ENCODE measurements around the gene COL1A2.

COL1A2 gene

DNA sequence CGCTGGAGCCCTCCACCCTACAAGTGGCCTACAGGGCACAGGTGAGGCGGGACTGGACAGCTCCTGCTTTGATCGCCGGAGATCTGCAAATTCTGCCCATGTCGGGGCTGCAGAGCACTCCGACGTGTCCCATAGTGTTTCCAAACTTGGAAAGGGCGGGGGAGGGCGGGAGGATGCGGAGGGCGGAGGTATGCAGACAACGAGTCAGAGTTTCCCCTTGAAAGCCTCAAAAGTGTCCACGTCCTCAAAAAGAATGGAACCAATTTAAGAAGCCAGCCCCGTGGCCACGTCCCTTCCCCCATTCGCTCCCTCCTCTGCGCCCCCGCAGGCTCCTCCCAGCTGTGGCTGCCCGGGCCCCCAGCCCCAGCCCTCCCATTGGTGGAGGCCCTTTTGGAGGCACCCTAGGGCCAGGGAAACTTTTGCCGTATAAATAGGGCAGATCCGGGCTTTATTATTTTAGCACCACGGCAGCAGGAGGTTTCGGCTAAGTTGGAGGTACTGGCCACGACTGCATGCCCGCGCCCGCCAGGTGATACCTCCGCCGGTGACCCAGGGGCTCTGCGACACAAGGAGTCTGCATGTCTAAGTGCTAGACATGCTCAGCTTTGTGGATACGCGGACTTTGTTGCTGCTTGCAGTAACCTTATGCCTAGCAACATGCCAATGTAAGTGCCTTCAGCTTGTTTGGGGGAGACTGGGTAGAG, at the start of gene COL1A2:
TSS of gene COL1A2 (plus strand) at position 459 of the 704 bp plus-strand sequence. CDS start at position 596, 137 bp downstream.
- no peak for DNase-seq

DNA sequence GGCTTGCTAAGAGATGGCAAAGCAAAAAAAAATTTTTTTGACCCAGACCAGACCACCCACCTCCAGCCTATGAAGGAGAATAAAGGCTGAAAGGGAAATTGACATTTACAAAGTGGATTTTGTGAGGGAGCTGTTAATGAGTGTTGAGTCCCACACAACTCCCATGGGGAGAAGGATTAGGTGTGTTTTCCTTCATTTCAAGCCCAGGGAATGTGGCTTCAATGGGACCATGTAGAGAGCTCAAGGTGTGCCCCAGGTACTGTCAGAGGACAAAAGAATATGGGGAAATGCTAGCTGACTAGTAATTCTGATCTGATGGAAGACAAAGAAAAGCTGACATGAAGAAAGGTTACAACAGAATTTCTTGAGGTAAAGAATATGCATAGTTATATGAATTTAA, 48.8 kb upstream of the COL1A2 start:
- DNase-seq = no peak

DNA sequence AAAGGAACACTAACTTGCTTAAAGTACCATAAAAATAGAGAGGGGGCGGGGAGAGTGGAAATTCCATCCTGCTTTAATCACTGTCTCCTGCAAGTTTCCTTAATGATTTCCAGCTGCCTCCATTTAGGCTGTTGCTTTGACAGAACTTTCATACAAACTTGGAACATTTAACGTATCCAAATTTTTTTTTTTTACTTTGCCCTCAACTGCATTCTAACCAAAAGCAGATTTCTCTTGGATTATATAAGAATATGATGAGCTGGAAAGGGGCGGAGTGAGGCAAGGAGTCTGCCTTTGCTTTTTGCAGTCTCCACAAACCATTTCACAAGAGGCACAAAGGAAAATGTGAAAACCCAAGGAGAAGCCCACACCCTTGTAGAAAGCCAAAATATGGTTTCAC, 46.6 kb upstream of the COL1A2 start:
- no peak for DNase-seq

DNA sequence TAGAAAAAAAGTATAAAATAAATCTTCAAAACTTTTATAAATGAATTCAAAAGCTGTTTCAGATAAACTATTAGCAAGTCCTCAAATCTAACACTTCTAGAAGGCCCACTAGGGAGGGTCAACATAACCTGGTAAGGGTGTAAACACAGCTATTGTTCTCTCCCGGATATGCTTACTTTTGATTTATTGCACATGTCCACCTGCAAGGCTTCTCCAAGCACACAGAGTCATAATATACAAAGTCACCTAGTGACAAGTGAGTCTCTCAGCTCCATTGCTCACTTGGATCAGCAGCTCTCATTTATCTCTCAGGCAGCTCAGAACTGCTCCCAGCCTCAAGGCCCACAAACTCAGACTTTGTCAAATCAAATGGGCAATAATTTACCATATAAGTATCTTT, 44.0 kb upstream of the COL1A2 start:
- DNase-seq = no peak

DNA sequence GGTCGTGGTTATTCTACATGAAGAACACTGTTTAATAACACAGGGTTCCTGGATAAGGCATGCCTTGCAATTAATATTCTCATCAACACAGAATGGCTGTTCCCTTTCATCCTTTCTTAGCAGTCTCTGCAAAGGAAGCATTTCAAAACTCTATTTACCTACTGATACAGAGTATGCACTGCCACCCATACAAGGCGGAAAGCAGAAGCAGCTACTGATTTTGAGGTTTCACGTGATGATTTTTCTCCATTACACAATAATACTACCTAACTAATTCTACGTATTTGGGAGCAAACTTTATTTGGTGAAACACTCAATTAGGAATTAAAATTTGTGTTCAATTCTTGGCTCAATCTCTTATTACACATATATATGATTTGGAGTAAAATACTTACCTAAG, 43.0 kb upstream of the COL1A2 start:
- no peak for DNase-seq

DNA sequence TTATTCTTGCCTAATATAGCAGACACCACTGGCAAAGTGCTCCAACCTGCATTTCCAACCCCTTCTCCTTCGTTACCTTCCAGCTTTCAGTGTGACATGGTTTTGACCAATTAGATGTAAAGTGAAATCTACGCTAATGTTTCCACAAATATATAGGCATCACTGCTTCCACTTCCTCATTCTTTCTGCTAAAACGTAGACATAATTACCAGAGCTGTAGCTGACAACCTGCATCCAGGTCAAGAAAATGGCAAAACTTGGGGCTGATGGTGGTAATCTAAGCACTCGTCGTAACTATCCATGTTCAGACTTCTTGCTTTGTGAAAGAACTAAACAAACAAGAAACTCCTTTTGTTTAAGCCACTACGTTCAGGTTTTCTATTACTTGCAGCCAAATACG, 41.8 kb upstream of the COL1A2 start:
- DNase-seq = no peak

DNA sequence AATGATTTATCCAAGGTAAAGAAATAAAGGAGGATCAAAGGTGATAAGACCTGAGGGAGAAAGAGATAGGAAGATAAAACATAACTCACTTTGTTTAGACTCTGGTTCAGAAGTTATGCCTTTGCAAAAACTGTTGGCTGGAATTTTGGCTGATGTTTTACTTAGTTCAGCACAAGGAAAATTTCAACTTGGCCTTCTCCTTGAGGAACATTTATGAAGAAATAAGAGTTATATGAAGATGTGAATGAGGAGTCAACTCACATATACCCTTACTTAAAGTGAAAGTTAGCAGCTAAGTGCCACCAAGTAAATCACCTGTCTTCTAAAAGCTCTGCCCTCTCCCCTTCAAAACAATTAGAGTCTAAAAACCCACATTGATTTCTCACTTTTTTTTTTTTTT, 39.7 kb upstream of the COL1A2 start:
- no peak for DNase-seq

DNA sequence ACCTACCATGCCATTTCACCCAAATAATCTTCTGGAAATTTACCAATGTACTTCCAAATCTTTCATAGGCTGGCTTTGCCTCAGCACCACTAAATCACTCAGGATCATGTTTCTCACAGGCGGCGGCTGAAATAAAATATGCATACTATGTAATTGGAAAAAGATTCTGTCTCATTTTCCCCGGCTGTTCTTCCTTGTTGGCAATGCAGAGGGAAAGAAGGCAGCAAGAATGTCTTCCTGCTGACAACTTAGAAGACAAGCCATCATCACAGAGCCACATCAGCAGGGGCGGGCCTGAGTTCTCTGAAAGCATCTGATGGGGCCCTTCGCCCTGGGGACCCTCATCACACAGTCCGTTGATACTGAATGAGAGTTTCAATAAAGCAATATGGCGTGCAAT, 39.2 kb upstream of the COL1A2 start:
- DNase-seq = no peak

DNA sequence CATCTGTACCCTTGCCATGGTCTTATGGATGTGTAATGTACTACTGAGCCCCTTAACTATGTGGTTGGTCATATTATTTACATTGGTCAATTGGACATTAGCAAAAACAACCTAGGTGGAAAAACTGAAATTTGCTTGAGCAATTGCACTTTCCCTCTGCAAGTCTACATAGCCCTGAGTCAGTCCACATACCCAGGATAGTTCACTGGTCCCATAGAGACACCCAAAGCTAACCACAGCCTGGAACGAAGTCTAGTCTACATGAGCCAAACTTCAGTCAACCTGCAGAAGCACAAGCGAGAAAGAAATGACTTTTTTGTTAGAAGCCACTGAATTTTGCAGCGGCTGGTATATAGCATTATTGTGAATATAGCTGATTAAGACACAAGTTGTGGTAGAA, 37.6 kb upstream of the COL1A2 start:
- DNase-seq = no peak

DNA sequence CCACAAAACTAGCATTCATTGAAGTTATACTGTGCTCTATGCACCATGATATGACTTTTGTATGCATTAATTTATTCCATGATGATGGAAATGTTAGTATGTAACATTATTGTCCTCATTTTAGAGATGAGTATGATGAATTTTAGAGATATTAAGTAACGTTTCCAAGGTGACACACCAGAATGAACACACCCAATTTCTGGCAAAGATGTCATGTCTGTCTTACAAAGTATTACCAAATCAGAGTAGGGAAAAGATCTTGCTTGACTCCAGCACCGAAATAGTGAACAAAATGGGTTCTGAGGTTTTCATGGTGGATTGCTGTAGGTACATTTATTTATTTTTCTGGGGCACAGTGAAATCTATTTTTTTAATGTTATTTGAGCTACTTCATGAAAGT, 33.8 kb upstream of the COL1A2 start:
- DNase-seq = no peak

DNA sequence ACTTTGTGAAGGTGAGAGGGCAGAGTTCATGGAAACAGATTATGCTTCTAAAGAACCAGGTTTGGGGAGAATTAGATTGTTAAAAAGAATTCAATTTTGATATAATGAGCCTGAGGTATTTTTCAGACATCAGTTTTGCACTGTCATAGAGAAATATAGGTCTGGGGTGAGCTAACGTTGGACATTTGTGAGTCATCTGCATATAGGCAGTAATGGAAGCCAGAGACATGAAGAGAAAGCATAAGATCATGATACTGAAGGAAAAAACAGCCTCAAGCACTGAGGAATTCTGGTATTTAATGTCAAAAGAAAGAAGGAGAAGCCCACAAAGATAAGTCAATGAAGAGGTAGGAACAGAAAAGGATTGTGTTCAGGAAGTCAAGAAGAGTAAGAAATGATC, 32.4 kb upstream of the COL1A2 start:
- DNase-seq = no peak

DNA sequence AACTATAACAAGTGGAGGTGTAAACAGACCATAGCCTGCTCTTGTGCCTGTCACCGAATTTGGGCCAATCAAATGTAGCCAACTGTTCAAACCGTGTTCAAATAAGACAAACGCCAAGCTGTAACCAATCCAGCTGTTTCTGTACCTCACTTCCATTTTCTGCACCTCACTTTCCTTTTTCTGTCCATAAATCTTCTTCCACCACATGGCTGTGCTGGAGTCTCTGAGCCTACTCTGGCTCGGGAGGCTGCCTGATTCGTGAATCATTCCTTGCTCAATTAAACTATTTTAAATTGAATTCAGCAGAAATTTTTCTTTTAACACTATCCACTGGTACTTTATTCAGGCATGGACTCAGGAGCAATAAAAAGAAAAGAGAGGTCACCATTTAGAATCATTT, 29.9 kb upstream of the COL1A2 start:
- no peak for DNase-seq

DNA sequence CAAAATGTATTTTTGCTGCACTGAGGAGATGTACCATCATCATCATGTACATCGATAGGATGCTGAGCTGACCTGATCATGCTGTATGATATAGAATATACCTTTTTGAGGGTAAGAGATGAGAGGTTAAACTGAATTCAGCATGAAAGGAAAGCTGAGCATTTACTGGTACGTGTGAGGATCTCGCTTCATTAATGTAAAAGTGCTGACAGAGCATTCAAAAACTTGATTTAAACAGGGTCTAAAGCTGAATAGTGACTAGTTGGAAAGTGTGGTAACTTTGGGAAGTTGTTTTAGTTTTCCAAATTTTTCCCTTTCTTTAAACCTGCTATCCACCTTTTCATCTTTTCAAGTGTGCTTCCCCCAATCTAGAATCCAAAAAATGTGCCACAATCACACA, 28.5 kb upstream of the COL1A2 start:
- no peak for DNase-seq

DNA sequence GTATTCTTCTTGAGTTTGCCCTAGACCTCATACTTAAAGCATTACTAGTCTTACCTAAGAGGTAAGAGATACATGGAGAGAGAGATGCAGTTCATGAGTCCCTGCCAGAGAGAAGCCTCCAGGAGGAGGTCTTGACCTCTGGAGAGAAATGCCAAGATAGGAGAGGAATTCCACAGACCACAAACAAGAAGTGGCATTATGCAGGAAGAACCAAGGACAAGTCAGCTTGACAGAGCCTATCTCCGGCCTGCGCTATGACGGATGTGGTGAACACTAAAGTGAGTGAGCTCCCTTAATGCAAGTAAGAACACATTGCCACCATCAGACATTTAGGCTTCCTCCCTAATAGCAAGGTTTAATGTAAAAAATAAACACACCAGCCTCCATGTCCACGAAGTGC, 27.9 kb upstream of the COL1A2 start:
- DNase-seq = no peak

DNA sequence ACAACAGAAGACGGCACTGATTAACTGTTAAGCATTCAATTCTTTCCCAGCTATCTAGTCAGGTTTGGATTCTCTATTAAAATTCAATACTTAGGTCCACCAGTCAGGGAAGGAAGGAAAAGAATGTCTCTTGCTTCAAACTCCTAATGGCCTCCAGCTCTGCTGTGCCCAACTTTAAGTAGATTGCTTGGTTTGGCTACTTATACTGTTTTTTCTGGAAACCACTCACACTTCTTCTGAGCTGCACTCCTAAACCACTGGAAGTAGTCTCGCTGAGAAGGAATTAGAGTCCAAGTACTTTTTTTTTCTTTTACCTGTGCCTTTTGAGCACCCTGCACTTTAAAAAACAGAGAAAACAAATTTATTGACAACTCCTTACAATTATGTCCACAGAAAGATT, 26.7 kb upstream of the COL1A2 start:
- no peak for DNase-seq

DNA sequence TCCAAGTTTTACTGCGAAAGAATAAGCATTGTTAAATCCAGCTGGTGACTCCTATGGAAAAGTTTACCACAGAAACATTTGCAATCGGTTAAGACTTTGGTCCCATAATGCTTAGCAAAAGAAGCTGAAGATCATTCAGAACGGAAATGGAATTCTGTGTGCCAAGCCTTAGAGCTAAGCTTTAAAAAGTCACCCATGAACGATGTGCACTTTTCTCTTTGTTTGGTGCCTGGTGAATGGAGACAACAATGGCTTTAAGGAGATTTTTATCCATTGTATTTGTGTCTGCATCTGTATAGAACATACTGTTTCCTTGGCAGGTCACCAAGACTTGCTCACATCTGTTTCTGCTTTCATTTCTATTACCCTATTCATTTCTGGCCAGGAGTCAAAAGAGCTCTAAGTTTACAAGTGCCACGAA, 26.3 kb upstream of the COL1A2 start:
- no peak for DNase-seq

DNA sequence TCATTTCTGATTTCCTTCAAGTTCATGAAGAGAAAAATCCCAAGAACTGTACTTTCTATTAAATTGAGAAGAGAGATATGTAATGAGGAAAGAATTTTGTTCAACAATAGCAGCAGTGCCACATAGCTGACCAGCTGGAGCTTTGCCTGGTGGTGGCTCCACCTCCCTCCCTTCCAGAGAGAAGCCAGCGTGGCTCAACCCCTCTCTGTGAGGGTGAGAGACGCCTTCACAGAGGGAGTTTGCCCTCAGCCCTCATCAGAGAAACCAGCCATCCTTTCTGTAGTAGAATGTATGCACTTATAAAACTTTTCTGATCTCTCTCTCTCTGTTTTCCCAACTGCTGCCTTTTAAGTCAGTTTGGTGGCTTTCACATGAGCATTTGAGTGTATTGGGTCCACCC, 20.5 kb upstream of the COL1A2 start:
- no peak for DNase-seq

DNA sequence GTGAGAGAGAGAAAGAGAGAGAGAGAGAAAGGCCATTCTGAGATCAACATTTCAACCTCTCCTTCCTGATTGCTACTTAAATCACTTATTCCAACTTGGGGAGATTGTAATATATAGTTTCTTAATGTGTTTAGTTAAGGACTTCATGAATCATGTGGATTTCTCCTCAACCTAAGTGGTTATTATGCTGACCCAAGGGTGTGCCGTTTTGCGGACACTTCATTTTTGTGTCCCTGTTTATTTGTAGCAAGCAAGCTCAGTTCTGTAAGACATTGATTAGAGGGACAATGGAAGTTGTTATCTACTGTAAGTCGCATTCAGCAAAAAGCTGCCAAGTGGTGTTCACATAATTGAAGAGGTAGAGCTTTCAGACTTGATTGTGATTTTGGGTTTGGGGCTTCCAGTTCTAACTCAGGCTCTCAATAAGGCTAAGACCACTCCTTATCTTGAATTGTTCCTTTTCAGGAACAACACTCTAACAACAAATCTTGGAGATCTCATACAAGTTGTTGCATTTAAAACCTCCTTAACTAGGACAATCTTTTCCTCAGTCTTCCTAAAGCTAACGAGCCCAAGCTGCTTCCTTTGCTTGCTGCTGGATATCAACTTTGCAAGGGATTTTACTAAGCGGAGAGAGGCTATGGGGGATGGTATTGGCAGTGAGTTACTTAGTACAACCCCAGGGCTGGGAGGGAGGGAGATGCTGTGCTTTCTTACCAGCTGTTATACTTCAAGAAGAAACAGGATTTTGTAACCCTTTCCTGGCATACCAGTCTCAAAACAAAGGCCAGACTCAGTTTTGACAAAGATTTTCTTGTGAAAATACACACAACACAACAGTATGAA, 19.8 kb upstream of the COL1A2 start:
- DNase-seq = no peak

DNA sequence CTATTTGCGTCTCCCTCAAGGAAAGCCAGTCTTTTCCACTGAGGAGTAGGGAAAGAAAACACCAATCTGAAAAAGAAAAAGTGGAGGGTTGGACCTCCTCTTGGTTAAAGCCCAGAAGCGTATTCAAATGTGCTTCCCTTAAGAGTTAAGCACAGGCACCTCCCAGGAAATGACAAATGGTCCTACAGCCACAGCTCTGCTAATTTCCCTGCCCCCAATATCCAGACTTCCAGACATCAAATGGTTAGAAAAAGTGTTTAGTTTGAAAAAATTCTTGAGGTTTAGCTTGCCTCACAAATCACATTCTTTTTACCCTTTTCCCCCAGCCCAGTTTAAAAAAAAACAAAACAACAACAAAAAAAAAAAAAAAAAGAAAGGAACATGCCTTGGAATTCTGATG, 19.0 kb upstream of the COL1A2 start:
- DNase-seq = no peak

DNA sequence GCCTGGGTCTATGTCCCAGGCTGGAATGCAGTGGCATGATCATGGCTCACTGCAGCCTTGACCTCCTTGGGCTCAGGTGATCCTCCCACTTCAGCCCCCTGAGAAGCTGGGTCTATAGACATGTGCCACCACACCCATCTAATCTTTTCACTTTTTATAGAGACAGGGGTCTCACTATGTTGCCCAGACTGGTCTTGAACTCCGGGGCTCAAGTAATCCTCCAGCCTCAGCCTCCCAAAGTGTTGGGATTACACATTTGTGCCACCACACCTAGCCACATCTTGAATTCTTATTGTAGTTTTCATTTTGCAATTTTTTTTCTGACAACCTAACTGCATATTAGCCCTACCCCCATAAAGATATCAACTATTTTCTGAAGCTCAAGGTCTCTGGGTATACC, 18.4 kb upstream of the COL1A2 start:
- DNase-seq = no peak

DNA sequence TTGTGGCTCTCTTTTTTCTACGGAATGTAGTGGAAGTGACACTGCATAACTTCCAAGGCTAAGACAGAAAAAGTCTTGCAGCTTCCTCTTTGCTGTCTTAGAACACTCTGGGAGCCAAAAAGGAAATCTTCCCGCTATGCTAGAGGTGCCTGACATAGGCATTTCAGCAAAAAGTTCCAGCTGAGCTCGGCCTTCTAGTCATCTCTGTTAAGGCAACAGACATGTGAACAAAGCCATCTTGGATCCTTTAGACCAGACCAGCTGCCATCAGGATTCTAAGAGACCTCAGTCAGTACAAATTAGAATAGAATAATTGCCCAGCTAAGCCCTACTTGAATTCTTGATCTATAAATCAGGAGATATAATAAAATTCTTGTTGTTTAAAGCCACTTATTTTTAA, 16.3 kb upstream of the COL1A2 start:
- DNase-seq = no peak

DNA sequence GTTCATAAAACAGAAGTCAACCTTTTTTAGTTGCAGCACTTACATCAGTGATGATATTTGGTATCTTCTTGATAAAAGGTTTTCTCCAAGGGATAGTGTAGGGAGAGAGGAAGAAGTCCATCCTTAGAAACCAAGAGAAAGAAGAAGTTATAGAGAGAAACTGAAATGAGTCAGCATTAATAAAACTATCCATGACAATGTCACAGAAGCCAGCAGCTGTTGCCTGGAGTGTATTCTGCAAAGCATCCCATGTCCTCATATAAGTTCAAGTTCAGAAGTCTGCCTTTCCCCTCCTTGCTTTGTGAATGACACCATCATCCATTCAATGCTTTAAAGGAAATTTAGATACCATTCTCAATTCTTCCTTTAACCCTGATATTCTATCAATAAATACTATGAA, 14.4 kb upstream of the COL1A2 start:
- no peak for DNase-seq

DNA sequence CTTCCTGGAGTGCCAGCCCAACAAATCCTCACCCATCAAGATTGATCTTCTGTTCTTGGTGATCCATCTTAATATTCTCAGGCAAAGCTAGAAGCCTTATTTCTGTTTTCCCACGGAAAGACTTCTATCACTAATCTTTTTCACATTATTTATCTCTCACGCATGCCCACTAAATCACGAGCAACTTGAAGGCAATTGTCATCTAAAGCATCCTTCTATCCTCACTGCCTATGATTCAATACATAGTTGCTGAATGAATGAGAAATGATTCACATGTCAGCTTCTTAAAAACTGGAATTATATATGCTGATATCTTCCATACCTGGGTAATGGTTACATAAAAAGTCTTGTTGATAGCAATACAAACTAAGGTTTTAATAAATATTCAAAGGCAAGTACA, 12.6 kb upstream of the COL1A2 start:
- DNase-seq = no peak

DNA sequence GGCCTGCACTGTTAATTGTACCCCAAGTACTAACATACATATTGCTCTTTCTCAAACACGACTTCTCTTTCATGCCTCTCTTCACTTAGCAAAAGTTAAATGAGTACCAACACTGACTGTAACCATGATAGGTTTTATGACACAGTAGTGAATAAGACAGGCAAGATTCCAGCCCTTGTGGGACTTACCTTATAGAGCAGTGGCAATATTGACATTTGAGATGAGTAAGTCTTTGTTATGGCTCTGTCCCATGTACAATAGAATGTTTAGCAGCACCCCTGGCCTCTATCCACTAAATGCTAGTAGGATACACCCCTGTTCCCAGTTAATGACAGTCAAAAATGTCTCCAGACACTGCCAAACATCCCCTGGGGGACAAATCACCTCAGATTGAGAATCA, 11.9 kb upstream of the COL1A2 start:
- no peak for DNase-seq

DNA sequence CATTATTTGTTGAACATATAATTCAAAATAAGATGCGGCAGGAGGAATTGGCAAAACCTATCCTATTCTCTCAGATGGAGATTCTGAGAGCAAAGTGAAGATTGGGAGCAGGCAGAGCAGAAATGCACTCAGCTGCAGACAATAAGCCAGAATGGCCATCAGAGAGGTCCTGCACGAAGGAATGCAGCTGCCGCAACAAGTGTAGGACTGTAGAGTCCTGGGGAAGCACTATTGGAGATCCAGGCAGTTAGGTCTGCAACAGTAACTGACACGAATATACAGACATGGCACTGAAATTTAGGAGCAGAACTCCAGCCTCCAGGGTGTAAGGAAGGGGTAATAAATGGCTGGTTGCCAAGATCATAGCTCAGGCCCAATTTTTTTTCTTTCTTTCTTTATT, 10.4 kb upstream of the COL1A2 start:
- no peak for DNase-seq

Data from activated CD4-positive, alpha-beta T cell treated with anti-CD3 and anti-CD28 coated beads, Interleukin-2, amount 50 U/mL, for 16 hours (primary cell).